Measurements from ENCODE around the gene RIOX2. TPM values are rescaled to one million over a fixed set of nuclear protein-coding genes. Genes with fewer than 3 reads are reported as not detected.
A peak's percentile ranks its signal among the peaks of the same experiment; 100 is the strongest.

The RIOX2 gene
- polyA plus RNA-seq, 1 donor = 38.2 TPM

- DNase-seq (ENCODE audit: low read depth) = no peak
Measured at GRCh38 chr3:97990624-97991292, 18.5 kb upstream of the RIOX2 start.

- DNase-seq (ENCODE audit: low read depth) = no peak
Measured at GRCh38 chr3:97988784-97989568, 16.7 kb upstream of the RIOX2 start.

GRCh38 chr3:97987306-97987705 lies 15.1 kb upstream of the RIOX2 start:
- DNase-seq (ENCODE audit: low read depth) = no peak

GRCh38 chr3:97983933-97984491 lies 11.8 kb upstream of the RIOX2 start:
- peak; percentile 81 for DNase-seq (ENCODE audit: low read depth)

- DNase-seq (ENCODE audit: low read depth) = no peak
Measured at GRCh38 chr3:97981886-97982285, 9.7 kb upstream of the RIOX2 start.

GRCh38 chr3:97979610-97980009 lies 7.4 kb upstream of the RIOX2 start:
- no peak for DNase-seq (ENCODE audit: low read depth)

GRCh38 chr3:97975466-97975865 lies 3.2 kb upstream of the RIOX2 start:
- no peak for DNase-seq (ENCODE audit: low read depth)

- no peak for DNase-seq (ENCODE audit: low read depth)
Measured at GRCh38 chr3:97974996-97975395, 2.8 kb upstream of the RIOX2 start.

GRCh38 chr3:97972976-97973375 lies 745 bp upstream of the RIOX2 start:
- no peak for DNase-seq (ENCODE audit: low read depth)

GRCh38 chr3:97970956-97971620 lies 1.1 kb downstream of the RIOX2 start:
- no peak for DNase-seq (ENCODE audit: low read depth)

- no peak for DNase-seq (ENCODE audit: low read depth)
Measured at GRCh38 chr3:97970156-97970555, 2.1 kb downstream of the RIOX2 start.

- no peak for DNase-seq (ENCODE audit: low read depth)
Measured at GRCh38 chr3:97969541-97969940, 2.7 kb downstream of the RIOX2 start.

- no peak for DNase-seq (ENCODE audit: low read depth)
Measured at GRCh38 chr3:97968376-97968775, 3.9 kb downstream of the RIOX2 start.

GRCh38 chr3:97967966-97968365 lies 4.3 kb downstream of the RIOX2 start:
- no peak for DNase-seq (ENCODE audit: low read depth)

GRCh38 chr3:97960993-97961766 lies 11.1 kb downstream of the RIOX2 start:
- DNase-seq (ENCODE audit: low read depth) = no peak

- no peak for DNase-seq (ENCODE audit: low read depth)
Measured at GRCh38 chr3:97960551-97960950, 11.7 kb downstream of the RIOX2 start.

- no peak for DNase-seq (ENCODE audit: low read depth)
Measured at GRCh38 chr3:97959872-97960271, 12.4 kb downstream of the RIOX2 start.

- DNase-seq (ENCODE audit: low read depth) = no peak
Measured at GRCh38 chr3:97958796-97959195, 13.4 kb downstream of the RIOX2 start.

GRCh38 chr3:97958396-97958795 lies 13.8 kb downstream of the RIOX2 start:
- DNase-seq (ENCODE audit: low read depth) = no peak

GRCh38 chr3:97957617-97958311 lies 14.5 kb downstream of the RIOX2 start:
- DNase-seq (ENCODE audit: low read depth) = no peak

GRCh38 chr3:97956051-97956450 lies 16.2 kb downstream of the RIOX2 start:
- DNase-seq (ENCODE audit: low read depth) = no peak
